Stomach (tissue), 9 donors: ENCODE measurements around the gene INTS1. TPM values are rescaled to one million over a fixed set of nuclear protein-coding genes. Genes with fewer than 3 reads are reported as not detected.
A peak's percentile ranks its signal among the peaks of the same experiment; 100 is the strongest.

ENCODE experiments used
- DNase-seq, 2 donors: peaks; one replicate each; pipeline versions ENCODE4 v3.0.0 to v3.0.0-alpha.2; 2013 to 2019
- H3K27ac ChIP-seq, 5 donors: fragments of 200-600 bp in 4 of 5; sonication (generic) in 4 of 5; one replicate each; pipeline ENCODE4 v1.5.1; 2013 to 2019; ENCODE audit warnings: mild to moderate bottlenecking in 1 of 5, moderate library complexity in 1 of 5
- H3K27me3 ChIP-seq, 3 donors: fragments of 200-600 bp; sonication (generic); one replicate each; pipeline ENCODE4 v1.5.1; 2017 to 2019; ENCODE audit warnings: mixed run types in 1 of 3
- H3K36me3 ChIP-seq, 4 donors: fragments of 200-600 bp; sonication (generic); 1 replicate in 3 of 4; 2 replicates in 1 of 4; pipeline ENCODE4 v1.5.1; 2016 to 2019
- H3K4me1 ChIP-seq, 4 donors: fragments of 200-600 bp; sonication (generic); one replicate each; pipeline ENCODE4 v1.5.1; 2016 to 2019
- H3K4me3 ChIP-seq, 4 donors: fragments of 200-600 bp; sonication (generic) in 3 of 4; one replicate each; pipeline ENCODE4 v1.5.1; 2016 to 2019; ENCODE audit warnings: mild to moderate bottlenecking in 1 of 4
- H3K9me3 ChIP-seq, 4 donors: fragments of 200-600 bp; sonication (generic); one replicate each; pipeline ENCODE4 v1.5.1; 2016 to 2019
- EP300 ChIP-seq: sonication (generic); formaldehyde crosslinking; IDR thresholded peaks from one replicate; pipeline ENCODE4 v1.6.1; 2017; ENCODE audit warnings: antibody characterized with exemption
- POLR2A ChIP-seq, 4 donors: fragments of 450-650 bp; IDR thresholded peaks; one replicate each; pipeline ENCODE4 v1.6.1; 2016; ENCODE audit warnings: antibody characterized with exemption in 4 of 4, control low read depth in 2 of 4, mild to moderate bottlenecking in 1 of 4, moderate library complexity in 1 of 4
- POLR2AphosphoS5 ChIP-seq, 3 donors: sonication (generic); formaldehyde crosslinking; IDR thresholded peaks; one replicate each; pipeline ENCODE4 v1.6.1; 2016; ENCODE audit warnings: antibody characterized with exemption in 3 of 3
- WGBS, 5 donors: extraction: QIAGEN DNeasy Blood & Tissue Kit in 3 of 5; methylation state at CpG; one replicate each; pipeline versions ENCODE4 v1.1.5 to v1.1.7; 2013 to 2018; 5-methylcytosine and 5-hydroxymethylcytosine counted together
- intact Hi-C: fragments of 100-400 bp; cut with DNase I; formaldehyde crosslinking; loops from one replicate; pipeline ENCODE4 v1.15.1; 2023; ENCODE audit warnings: low total_unique reads
- polyA plus RNA-seq, 3 donors: library from polyadenylated mRNA; stranded (reverse); fragments of 200-250 nt; gene quantifications; one replicate each; pipeline ENCODE4 v1.2.3, GENCODE V29; 2013
- total RNA-seq, 5 donors: library from RNA; depleted of rRNA; stranded (reverse); fragments of >200 nt; gene quantifications; one replicate each; pipeline versions ENCODE4 v1.1.0 to v1.2.3, GENCODE V29; 2014 to 2016
- TF ChIP-seq, protein P1 (sequence below), 7 experiments: fragments of 450-650 bp in 4 of 7; fragments of 200-600 bp in 3 of 7; sonication (generic) in 3 of 7; IDR thresholded peaks; one replicate each; pipeline ENCODE4 v1.5.1; 2016 to 2019; ENCODE audit warnings: antibody characterized with exemption in 7 of 7, control low read depth in 2 of 7, mild to moderate bottlenecking in 1 of 7
- donor health status: healthy with polysubstance abuse.
- donor health status: Bipolar disorder and iron deficiency.
- donor health status: healthy.

Gene INTS1
- total and polyA plus RNA-seq, 8 donors, result 24.4 to 724 (median 56.2) TPM

DNA sequence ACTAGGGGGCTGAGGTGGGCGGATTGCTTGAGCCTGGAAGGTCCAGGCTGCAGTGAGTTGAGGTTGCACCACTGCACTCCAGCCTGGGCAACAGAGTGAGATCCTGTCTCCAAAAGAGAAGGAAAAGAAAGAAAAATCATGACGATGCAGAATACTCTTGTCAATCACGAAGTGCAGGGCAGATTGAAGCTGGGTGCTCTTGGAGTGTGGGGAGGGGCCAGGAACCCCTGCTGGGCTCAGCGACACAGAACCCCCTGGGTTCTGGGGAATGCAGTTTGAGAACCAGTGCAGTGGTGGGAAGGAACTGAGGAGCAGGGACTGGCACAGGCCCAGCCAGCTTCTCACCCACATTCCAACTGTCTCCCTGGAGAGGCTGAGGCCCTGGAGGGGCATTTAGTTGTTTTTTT is 10.8 kb upstream of the INTS1 start:
- TF ChIP-seq, protein P1, sequence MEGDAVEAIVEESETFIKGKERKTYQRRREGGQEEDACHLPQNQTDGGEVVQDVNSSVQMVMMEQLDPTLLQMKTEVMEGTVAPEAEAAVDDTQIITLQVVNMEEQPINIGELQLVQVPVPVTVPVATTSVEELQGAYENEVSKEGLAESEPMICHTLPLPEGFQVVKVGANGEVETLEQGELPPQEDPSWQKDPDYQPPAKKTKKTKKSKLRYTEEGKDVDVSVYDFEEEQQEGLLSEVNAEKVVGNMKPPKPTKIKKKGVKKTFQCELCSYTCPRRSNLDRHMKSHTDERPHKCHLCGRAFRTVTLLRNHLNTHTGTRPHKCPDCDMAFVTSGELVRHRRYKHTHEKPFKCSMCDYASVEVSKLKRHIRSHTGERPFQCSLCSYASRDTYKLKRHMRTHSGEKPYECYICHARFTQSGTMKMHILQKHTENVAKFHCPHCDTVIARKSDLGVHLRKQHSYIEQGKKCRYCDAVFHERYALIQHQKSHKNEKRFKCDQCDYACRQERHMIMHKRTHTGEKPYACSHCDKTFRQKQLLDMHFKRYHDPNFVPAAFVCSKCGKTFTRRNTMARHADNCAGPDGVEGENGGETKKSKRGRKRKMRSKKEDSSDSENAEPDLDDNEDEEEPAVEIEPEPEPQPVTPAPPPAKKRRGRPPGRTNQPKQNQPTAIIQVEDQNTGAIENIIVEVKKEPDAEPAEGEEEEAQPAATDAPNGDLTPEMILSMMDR (IDR thresholded peaks at IDR 0.05), result no peak
- TF ChIP-seq POLR2A (IDR thresholded peaks at IDR 0.05) (no peak), POLR2AphosphoS5 (IDR thresholded peaks at IDR 0.05) (no peak), EP300 (no peak)
- Histone ChIP-seq H3K27ac (no peak overlapping the region), H3K4me3 (no peak overlapping the region), H3K9me3 (peaks cover 0 to 4% (median 2%) of the 10 kb centered on the region in 4 donors), H3K36me3 (no peaks in the 10 kb centered on the region), H3K27me3 (peaks cover 0 to 20% (median 0%) of the 10 kb centered on the region in 3 donors), H3K4me1 (peaks cover 0 to 17% (median 4%) of the 10 kb centered on the region in 4 donors)
- WGBS, 5 donors, result 72 to 83% (median 75%) methylated on average over 4 of the region's 4 CpGs
- DNase-seq, result no peak
- intact Hi-C loops, result no loop called here

DNA sequence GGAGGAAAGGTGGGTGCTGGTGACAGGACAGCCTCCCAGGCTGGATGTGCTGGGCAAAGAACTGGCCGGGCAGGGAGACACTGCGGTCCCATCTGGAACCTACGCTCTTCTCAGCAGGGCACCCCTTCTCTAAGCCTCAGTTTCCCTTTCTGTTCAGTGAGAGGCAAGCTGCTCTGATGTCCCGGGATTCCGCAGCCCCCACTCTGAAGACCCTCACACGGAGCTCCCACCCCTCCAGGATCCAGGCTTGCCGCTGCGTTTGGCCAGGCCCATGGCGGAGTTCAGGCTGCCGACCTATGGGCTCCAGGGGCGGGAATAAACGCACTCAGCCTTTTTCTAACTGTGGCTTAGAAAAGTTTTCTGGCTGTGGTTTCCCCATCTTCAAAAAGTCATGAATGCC is 10.2 kb upstream of the INTS1 start:
- no peak for TF ChIP-seq POLR2AphosphoS5 (IDR thresholded peaks at IDR 0.05)
- TF ChIP-seq POLR2A (IDR thresholded peaks at IDR 0.05), result no peak
- TF ChIP-seq EP300, result no peak
- TF ChIP-seq, protein P1 (IDR thresholded peaks at IDR 0.05), result no peak
- WGBS, 5 donors, result 65 to 86% (median 77%) methylated on average over 12 of the region's 12 CpGs
- Histone ChIP-seq H3K4me1 (peaks cover 0 to 17% (median 4%) of the 10 kb centered on the region in 4 donors), H3K9me3 (peaks cover 0 to 4% (median 0%) of the 10 kb centered on the region in 4 donors), H3K4me3 (no peak overlapping the region), H3K27me3 (peaks cover 0 to 20% (median 0%) of the 10 kb centered on the region in 3 donors), H3K36me3 (no peaks in the 10 kb centered on the region), H3K27ac (peak overlapping the region in 1 of 5 donors; percentile 76)
- no peak for DNase-seq
- intact Hi-C loops, result no loop called here

DNA sequence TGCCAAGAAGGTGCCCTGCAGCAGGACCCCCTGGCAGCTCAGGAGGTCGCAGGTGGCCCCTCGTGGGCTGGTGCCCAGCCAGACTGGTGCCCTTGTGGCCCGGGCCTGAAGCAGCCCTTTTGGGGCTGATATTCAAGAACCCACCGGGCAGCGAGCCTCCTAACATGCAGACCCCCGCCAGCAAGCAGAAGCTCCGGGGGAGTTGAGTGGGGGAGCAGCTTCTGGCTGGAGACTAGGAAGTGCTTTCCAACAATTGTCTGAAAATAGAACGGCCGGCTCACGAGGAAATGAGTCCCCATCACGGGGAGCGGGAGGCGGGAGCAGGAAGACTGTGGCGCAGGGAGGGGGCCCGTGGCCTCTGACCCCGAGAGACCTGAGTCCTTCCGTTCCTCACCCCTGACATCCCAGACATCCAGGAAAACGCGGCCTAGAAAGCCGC is 9.5 kb upstream of the INTS1 start:
- TF ChIP-seq, protein P1 (IDR thresholded peaks at IDR 0.05), result no peak
- TF ChIP-seq EP300 (no peak), POLR2AphosphoS5 (IDR thresholded peaks at IDR 0.05) (no peak), POLR2A (IDR thresholded peaks at IDR 0.05) (no peak)
- Histone ChIP-seq H3K4me1 (peaks cover 0 to 17% (median 4%) of the 10 kb centered on the region in 4 donors), H3K27ac (peak overlapping the region; percentile 7 to 80 (median 75)), H3K4me3 (no peak overlapping the region), H3K9me3 (peaks cover 0 to under 1% (median 0%) of the 10 kb centered on the region in 4 donors), H3K27me3 (peaks cover 0 to 20% (median 0%) of the 10 kb centered on the region in 3 donors), H3K36me3 (no peaks in the 10 kb centered on the region)
- WGBS, 5 donors, result 35 to 64% (median 52%) methylated on average over 18 to 20 of the region's 20 CpGs
- intact Hi-C loops, result no loop called here
- DNase-seq, result peak in 1 of 2 donors; percentile 53

DNA sequence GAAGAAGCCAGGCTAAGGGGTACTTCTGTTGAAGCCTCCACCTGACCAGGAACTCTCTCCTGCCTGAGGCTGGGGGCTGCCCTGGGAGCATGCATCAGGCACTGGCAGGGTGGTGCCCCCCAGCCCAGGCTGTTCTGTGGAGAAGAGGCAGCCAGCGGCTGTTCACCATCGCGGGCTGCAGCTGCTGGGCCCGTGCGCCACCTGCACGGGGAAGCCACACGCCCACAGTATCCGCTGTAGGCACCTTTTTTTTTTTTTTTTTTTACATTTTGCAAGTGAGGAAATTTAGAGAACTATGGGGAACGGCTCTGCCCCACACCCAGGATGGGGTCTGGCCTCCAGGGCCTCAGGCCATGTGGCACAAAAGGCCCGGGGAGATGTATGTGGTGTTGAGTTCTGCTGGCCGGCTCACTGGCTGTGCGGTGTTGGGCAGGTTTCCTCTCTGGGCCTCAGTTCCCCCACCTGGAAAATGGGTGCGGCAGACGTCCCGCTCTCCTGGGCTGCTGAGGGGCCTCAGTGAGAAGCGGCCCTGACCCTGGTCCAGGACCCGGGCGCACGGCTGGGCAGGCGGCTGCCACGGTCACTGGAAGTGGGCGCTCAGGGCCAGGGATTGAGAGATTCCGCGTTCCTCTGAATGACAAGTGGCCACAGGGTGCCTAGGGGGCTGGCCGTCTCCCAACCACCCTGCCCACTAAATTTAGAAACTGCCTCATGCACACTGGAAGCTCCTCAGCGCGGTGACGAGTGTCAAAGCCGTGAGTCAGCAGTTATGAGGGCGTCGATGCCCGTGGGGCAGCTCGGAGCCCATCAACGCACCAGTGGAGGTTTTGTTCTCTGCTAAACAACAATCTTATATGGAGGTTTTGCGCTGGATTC is 8.8 kb upstream of the INTS1 start:
- intact Hi-C loops, result no loop called here
- H3K4me3 ChIP-seq, result no peak overlapping the region
- TF ChIP-seq EP300 (no peak), POLR2A (IDR thresholded peaks at IDR 0.05) (no peak), POLR2AphosphoS5 (IDR thresholded peaks at IDR 0.05) (peak in 1 of 3 donors; percentile 32)
- TF ChIP-seq, protein P1 (IDR thresholded peaks at IDR 0.05), result no peak
- H3K36me3 ChIP-seq, result no peaks in the 10 kb centered on the region
- H3K27me3 ChIP-seq, result peaks cover 0 to 20% (median 0%) of the 10 kb centered on the region in 3 donors
- DNase-seq, result peak; percentile 38 to 60
- peaks cover 0 to 17% (median 4%) of the 10 kb centered on the region in 4 donors for H3K4me1 ChIP-seq
- peak overlapping the region; percentile 7 to 80 (median 75) for H3K27ac ChIP-seq
- H3K9me3 ChIP-seq, result no peaks in the 10 kb centered on the region
- 57 to 71% (median 66%) methylated on average over 30 to 35 of the region's 35 CpGs for WGBS, 5 donors
